Stimulated activated CD4-positive, alpha-beta T cell treated with anti-CD3 and anti-CD28 coated beads, Interleukin-2, amount 100 ng/mL, for 4 hours (primary cell): ENCODE results near the gene CFAP298.

Experiments
- DNase-seq: peaks from one replicate; pipeline ENCODE4 v3.0.0-alpha.2; 2020; ENCODE audit warnings: low read depth

CFAP298 gene

GRCh38 chr21:32599091-32599490, 13.1 kb downstream of the CFAP298 start:
- DNase-seq = no peak

- DNase-seq = no peak
These were observed 15.0 kb downstream of the CFAP298 start for GRCh38 chr21:32597205-32597604.

GRCh38 chr21:32595431-32595830, 16.7 kb downstream of the CFAP298 start:
- DNase-seq = no peak

GRCh38 chr21:32593690-32594089, 18.5 kb downstream of the CFAP298 start:
- no peak for DNase-seq

- no peak for DNase-seq
These were observed 19.2 kb downstream of the CFAP298 start for GRCh38 chr21:32592929-32593502.

GRCh38 chr21:32590130-32590529, 22.0 kb downstream of the CFAP298 start:
- no peak for DNase-seq

- DNase-seq = no peak
These were observed 24.5 kb downstream of the CFAP298 start for GRCh38 chr21:32587651-32588050.

GRCh38 chr21:32587120-32587519, 25.1 kb downstream of the CFAP298 start:
- DNase-seq = no peak

GRCh38 chr21:32585970-32586369, 26.2 kb downstream of the CFAP298 start:
- DNase-seq = no peak

GRCh38 chr21:32585042-32585710, 27.0 kb downstream of the CFAP298 start, which contains the start of gene TCP10L:
TCP10L (minus strand) TSS chr21:32585523; CDS start chr21:32584304, 1,219 bp downstream.
- DNase-seq = no peak

GRCh38 chr21:32584472-32584871, 27.7 kb downstream of the CFAP298 start:
- no peak for DNase-seq

GRCh38 chr21:32581732-32582131, 30.4 kb downstream of the CFAP298 start:
- no peak for DNase-seq

- no peak for DNase-seq
These were observed 31.2 kb downstream of the CFAP298 start for GRCh38 chr21:32580949-32581348.

- DNase-seq = no peak
These were observed 34.0 kb downstream of the CFAP298 start for GRCh38 chr21:32578107-32578691.

- no peak for DNase-seq
These were observed 36.2 kb downstream of the CFAP298 start for GRCh38 chr21:32576011-32576410.

- DNase-seq = no peak
These were observed 36.9 kb downstream of the CFAP298 start for GRCh38 chr21:32574946-32575925.

- no peak for DNase-seq
These were observed 39.4 kb downstream of the CFAP298 start for GRCh38 chr21:32572574-32573420.

- DNase-seq = no peak
These were observed 41.7 kb downstream of the CFAP298 start for GRCh38 chr21:32570456-32570855.

- peak; percentile 65 for DNase-seq
These were observed 42.6 kb downstream of the CFAP298 start for GRCh38 chr21:32569261-32570230.

GRCh38 chr21:32567626-32568025, 44.6 kb downstream of the CFAP298 start:
- DNase-seq = no peak
